PC-3 (cell line): Measurements from ENCODE around the gene MYL6.

Source experiments
- CTCF ChIP-seq: fragments of 300-600 bp; sonication (generic); conservative IDR thresholded peaks from 2 replicates; pipeline ENCODE4 v1.5.1; 2017; ENCODE audit warnings: antibody characterized with exemption, low read depth, mild to moderate bottlenecking, low read length
- EZH2 ChIP-seq: fragments of 300-600 bp; sonication (generic); IDR thresholded peaks from one replicate; pipeline ENCODE4 v1.6.1; 2017; ENCODE audit warnings: antibody characterized with exemption, mild to moderate bottlenecking, low read length; ENCODE audit not compliant: unreplicated experiment
- EZH2phosphoT487 ChIP-seq: fragments of 300-600 bp; sonication (generic); IDR thresholded peaks from 2 replicates; pipeline ENCODE4 v1.6.1; 2018; ENCODE audit warnings: mild to moderate bottlenecking, antibody characterized with exemption, low read length, borderline replicate concordance

GRCh38 chr12:56143870-56144269 is 14.3 kb upstream of the MYL6 start:
- TF ChIP-seq EZH2 (no peak), CTCF (no peak), EZH2phosphoT487 (no peak)
